Activated CD4-positive, alpha-beta T cell treated with anti-CD3 and anti-CD28 coated beads for 24 hours (primary cell): ENCODE measurements around the gene ENTHD1.
A peak's percentile ranks its signal among the peaks of the same experiment; 100 is the strongest.
"Not testable (repeated sequence)": the region's sequence is repeated elsewhere in the genome, so short reads cannot be mapped to it uniquely, and the experiment has no call there.

Experiments
- DNase-seq, 2 donors: peaks; one replicate each; pipeline ENCODE4 v3.0.0-alpha.2; 2020; ENCODE audit warnings: low read depth in 2 of 2

Gene ENTHD1

GRCh38 chr22:39797528-39798147 is 95.9 kb downstream of the ENTHD1 start:
- no peak for DNase-seq

DNA sequence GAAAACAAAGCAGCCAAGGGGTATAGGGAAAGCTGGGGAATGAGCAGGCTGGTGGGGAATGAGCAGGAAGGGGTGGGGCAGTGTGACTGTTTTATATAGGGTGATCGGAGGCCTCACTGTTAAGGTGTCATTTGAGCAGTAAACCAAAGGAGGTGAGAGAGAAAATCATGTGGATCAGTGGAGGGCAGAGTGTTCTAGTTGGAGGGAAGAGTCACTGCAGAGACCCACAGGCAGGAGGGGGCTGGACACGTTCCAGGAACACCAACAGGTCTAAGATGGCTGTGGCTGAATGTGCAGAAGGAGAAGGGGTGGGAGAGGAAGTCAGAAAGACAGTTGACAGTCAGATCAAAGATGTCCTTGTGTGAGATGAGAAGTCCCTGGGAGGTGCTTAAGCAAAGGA is 103.8 kb downstream of the ENTHD1 start:
- DNase-seq = no peak

- DNase-seq = no peak
Measured at GRCh38 chr22:39785232-39785631, 108.3 kb downstream of the ENTHD1 start.

DNA sequence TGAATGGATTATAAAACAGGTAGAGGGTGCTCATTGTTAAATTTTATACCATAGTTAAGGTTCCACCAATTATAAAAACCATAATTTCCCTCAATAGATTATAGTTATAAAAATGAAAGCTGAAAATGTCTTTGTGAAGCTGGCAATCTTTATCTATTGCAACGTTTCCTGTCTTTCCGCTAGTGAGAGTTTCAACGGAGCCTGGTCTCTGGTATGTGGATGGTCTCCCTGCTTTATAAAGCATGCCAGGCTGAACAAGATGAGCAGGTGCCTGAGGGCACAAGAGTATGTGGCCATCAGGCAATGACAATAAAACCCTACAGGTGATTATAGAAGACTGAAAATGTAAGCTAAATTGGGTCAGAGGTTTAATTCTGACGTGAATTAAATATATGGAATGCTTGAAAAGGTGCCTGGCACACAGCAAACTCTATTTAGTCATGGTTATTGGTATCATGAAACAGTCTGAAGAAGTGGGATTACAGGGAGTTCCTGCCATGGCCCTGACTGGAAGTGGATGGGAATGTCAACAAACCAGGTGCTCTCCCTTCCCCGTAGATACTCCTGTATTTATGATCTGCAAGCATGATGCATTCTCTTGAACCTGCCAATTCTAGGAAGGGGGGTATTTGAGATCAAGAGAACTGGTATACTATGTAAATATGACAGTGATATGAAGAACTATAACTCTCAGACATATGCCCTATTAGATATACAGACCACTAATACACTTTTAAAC is 115.7 kb downstream of the ENTHD1 start:
- no peak for DNase-seq

GRCh38 chr22:39776295-39777009 is 117.1 kb downstream of the ENTHD1 start:
- no peak for DNase-seq

DNA sequence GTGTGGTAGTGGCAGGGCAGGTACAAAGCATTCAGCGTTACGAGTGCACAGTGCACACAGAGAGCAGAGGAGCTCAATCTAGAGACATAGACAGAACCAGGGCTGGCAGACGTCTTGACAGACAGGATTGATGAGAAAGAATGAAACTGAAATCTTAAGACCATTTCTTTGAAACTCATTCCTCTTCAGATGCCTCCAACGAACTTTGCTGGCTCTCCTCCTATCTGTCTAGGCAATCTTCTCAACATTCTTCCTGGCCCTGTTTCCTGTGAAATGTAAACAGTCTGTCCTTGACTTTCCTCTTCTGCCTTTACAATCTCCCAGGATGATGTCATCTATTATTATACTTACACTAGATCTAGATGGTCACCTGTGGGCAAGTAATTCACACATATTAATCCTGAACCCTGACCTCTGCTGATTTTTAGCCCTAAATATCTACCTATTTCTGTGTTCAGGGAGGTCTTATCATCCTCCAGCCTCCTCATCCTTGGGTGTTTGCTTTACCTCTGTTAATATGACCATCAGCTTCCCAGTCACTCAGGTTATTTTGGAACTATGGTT is 119.5 kb downstream of the ENTHD1 start:
- peak; percentile 5 to 18 for DNase-seq

DNA sequence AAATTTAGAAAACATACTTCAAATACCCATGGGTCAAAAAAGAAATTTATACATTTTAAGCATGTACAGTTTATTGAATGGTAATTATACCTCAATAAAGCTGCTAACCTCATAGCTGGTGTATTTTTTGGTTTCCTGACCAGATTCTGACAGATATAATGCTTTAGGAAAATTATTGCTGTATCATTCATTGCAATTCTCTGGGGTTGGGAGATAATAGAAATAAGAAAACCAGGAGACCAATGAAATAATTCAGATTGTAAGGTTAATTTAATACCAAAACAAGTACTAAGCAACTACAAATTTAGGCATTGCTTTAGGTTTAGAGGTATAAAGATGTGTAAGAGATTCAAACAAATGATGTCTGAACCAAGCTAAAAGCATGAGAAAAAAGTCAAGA is 120.1 kb downstream of the ENTHD1 start:
- DNase-seq = no peak

- DNase-seq = no peak
Measured at GRCh38 chr22:39771486-39771885, 122.1 kb downstream of the ENTHD1 start.

GRCh38 chr22:39765661-39766060 is 127.9 kb downstream of the ENTHD1 start:
- DNase-seq = no peak

DNA sequence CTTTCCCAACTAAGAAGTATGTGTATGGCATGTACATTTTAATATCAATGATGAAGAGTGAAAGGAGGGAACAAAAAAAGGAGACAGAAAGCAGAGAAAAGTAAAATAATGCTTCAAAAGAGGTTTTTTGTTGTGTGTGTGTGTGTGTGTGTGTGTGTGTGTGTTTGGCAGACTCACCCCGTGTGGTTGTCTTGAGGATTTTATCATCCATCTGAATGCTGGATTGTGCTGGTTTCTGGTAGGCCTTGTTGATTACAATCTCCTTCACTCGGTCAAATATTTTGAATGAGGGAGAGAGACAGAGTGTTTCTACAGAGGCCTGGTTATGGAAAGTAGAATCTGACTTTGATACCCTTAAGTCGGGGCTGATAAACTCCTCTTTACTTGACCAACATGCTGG is 128.5 kb downstream of the ENTHD1 start:
- DNase-seq = no peak

GRCh38 chr22:39763276-39763675 is 130.3 kb downstream of the ENTHD1 start:
- no peak for DNase-seq

- no peak for DNase-seq
Measured at GRCh38 chr22:39750759-39751158, 142.8 kb downstream of the ENTHD1 start.

- no peak for DNase-seq
Measured at GRCh38 chr22:39748877-39749276, 144.7 kb downstream of the ENTHD1 start.

DNA sequence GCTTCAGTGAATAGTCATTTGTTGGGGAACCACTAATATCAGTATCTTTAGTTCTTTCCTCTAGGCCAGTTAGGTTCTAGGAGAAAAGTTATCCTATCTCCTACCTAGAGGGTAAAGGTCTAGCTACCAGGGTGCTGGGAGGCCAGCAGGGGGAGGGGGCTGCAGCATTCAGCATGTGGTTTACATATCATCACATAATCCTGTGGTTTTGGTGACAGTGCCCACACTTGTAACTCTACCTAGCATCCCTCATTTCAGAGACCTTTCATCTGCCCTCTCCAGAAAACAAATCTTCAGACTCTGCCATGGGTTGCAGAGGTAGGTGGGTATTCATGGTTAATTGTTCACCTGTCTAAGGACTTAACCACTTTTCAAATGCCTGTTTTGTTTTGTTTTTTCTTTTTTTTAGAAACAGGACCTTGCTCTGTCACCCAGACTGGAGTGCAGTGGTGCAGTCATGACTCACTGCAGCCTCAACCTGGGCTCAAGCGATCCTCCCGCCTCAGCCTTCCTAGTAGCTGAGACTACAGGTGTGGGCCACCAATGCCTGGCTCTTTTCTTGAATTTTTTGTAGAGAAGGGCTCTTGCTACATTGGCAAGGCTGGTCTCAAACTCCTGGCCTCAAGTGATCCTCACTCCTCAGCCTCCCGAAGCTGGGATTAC is 146.8 kb downstream of the ENTHD1 start:
- DNase-seq = no peak

GRCh38 chr22:39745789-39746188 is 147.8 kb downstream of the ENTHD1 start:
- DNase-seq = no peak

DNA sequence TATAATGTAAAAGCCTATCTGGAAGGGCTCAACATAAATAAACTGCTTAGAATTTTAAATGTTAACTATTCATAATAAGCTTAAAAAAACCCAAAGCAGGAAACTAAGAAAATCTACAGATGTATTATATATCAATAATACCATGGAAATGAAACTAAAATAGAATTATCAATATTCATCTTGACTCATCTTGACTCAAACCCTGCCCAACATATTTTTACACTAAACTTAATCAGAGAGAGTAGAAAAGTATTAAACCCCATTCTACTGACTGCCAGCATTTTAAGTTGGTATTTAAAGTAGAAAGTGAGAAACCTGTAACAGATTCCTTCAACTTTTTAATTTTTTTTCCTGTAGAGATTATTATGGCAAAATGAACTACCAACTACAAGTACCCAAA is 149.2 kb downstream of the ENTHD1 start:
- no peak for DNase-seq

DNA sequence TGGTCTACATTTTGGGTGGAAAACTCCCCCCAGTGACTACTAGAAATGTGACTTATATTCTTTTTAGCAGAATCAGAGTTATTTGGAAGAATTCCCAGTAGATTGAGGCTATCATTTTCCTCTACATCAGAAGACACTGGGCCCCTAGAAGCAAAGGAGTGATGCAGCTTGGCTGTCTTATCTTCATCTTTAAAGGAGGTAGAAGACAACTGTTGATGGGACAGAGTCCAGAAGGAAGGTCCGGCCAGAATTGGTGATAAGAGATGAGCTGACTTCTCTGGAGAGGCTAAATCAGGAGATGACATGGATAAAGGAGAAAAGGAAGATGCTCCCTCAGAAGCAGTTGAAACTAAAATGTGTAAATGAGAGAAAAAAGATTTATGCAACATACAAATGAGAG is 149.6 kb downstream of the ENTHD1 start:
- no peak for DNase-seq

DNA sequence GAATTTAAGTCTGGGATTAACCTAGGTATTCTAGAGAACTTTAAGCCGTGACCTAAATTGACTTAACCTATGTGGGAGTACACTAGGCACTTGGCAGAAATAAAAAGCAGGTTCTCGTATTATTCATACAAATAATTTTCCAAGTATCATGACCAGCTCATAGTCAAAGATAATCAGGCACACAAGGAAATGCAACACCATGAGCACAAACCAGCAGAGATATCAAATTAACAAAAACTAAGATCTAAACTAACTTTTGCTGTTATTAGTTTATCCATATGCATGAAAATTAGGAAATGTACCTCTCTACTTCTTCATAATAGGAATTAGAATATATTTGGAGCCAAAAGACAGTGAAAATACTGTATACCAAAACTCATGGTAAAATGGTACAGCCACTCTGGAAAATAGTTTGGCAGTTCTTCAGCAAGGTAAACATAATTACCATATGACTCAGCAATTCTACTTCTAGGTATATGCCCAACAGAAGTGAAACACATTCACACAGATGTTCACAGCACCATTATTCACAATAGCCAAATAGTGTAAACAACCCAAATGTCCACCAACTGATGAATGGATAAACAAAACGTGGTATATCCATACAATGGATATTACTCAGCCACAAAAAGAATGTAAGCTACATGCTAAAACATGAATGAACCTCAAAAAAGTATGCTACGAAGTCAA is 154.1 kb downstream of the ENTHD1 start:
- DNase-seq = no peak

DNA sequence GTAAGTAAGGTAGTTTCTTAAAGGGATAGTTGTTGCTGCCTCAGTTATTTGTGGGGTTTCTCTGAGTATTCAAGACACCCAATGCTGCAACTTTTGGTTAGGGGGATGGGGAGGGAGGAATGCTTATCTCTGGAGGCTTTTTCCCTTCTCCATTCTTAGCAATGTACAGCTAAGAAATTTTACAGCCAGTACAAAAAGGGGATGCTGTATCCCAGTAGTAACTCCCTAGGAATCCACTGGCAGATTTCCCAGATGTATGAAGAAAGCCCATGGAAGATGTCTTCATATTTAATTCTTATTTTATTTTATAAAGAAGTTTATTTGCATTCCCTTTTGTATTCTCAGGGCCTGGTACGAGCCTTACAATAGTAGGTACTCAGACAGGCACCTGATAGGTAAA is 154.8 kb downstream of the ENTHD1 start:
- no peak for DNase-seq

- no peak for DNase-seq
Measured at GRCh38 chr22:39735776-39736175, 157.8 kb downstream of the ENTHD1 start.

DNA sequence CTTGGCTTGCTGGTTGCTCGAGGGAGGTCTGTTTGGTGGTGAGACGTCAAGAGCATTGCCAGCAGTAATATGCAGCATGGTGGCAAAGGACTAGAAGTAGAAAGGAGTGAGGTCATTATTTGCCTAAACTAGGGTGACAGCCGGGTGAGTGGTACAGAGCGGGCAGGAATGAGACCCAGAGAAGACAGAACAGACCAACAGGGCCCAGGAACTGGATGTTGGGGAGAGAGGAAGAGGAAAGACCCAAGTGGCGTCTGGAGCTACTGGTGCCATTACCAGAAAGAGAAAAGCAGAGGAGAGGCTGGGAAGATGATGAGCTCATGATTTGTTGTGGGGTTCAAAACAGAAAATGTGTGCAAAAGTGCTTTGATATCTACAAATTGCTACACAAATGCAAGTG is 158.7 kb downstream of the ENTHD1 start:
- DNase-seq = no peak

DNA sequence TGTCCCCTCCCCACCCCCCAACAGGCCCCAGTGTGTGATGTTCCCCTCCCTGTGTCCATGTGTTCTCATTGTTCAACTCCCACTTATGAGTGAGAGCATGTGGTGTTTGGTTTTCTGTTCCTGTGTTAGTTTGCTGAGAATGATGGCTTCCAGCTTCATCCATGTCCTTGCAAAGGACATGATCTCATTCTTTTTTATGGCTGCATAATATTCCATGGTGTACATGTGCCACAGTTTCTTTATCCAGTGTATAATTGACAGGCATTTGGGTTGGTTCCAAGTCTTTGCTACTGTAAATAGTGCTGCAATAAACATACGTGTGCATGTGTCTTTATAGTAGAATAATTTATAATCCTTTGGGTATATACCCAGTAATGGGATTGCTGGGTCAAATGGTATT is 159.5 kb downstream of the ENTHD1 start:
- not testable (repeated sequence) for DNase-seq
